ENCODE results near the gene PLXNA2. TPM values are rescaled to one million over a fixed set of nuclear protein-coding genes. Genes with fewer than 3 reads are reported as not detected.
A peak's percentile ranks its signal among the peaks of the same experiment; 100 is the strongest.

Gene PLXNA2
- total RNA-seq, 6 experiments from 2014 or later, result 20.9 to 29.9 (median 28.1) TPM

DNA sequence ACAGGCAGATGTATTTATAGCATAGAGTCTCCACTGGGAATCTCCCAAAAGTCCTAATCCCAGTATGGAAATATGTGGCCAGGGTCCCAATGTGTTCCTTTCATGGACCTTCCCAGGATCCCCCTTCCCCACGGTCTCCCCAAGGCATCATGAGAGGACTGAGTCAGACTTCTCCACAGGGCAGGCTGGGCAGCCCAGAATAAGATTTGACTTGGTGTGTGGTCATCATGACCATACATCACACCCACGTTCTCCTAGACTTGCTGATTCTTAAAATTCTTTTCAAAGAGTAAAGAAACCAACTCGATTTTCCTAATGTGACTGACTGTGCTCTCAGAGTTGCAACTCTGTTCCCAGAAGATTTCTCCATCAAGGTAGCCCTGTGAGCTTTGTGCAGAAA is 239.3 kb downstream of the PLXNA2 start:
- H3K9me3 Mint-ChIP-seq, result no peaks in the 10 kb centered on the region
- peaks cover 41% of the 10 kb centered on the region for H3K4me1 Mint-ChIP-seq (ENCODE audit: low read depth)
- TF ChIP-seq, protein P1, sequence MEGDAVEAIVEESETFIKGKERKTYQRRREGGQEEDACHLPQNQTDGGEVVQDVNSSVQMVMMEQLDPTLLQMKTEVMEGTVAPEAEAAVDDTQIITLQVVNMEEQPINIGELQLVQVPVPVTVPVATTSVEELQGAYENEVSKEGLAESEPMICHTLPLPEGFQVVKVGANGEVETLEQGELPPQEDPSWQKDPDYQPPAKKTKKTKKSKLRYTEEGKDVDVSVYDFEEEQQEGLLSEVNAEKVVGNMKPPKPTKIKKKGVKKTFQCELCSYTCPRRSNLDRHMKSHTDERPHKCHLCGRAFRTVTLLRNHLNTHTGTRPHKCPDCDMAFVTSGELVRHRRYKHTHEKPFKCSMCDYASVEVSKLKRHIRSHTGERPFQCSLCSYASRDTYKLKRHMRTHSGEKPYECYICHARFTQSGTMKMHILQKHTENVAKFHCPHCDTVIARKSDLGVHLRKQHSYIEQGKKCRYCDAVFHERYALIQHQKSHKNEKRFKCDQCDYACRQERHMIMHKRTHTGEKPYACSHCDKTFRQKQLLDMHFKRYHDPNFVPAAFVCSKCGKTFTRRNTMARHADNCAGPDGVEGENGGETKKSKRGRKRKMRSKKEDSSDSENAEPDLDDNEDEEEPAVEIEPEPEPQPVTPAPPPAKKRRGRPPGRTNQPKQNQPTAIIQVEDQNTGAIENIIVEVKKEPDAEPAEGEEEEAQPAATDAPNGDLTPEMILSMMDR (IDR thresholded peaks at IDR 0.05), result no peak
- no peak overlapping the region for H3K4me3 Mint-ChIP-seq
- peak; percentile 52 for DNase-seq
- H3K27ac Mint-ChIP-seq, result peak overlapping the region; percentile 17
- peaks cover 3% of the 10 kb centered on the region; the same call in 1 of the 2 replicates for H3K27me3 Mint-ChIP-seq (ENCODE audit: insufficient read depth)
- 0 out of 2 replicates have a peak, but pooled peaks cover 3% of the 10 kb centered on the region for H3K36me3 Mint-ChIP-seq (ENCODE audit: low read depth)

DNA sequence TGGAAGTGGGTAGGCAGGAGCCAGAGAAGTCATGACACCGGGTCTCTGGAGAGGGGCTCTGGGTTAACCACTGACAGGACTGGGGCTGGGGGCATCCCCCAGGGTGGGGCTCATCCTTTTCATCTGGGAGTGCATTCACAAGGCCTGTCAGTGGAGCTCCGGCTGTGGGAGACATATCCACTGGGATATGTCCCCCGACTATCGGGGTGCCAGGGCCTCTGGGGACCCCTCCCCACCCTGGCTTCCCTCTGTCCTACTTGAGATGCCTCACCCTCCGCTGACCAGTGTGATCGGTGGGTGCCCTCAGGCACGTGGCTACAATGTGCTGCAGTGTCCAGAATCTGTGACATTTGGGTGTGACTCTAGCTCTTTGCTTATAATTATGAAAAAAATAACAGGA is 240.9 kb downstream of the PLXNA2 start:
- DNase-seq, result no peak
- TF ChIP-seq, protein P1 (IDR thresholded peaks at IDR 0.05), result no peak
- Mint-ChIP-seq H3K27me3 (ENCODE audit: insufficient read depth) (peaks cover 3% of the 10 kb centered on the region; the same call in 1 of the 2 replicates), H3K36me3 (ENCODE audit: low read depth) (0 out of 2 replicates have a peak, but pooled peaks cover 3% of the 10 kb centered on the region), H3K9me3 (no peaks in the 10 kb centered on the region), H3K4me1 (ENCODE audit: low read depth) (peaks cover 31% of the 10 kb centered on the region), H3K4me3 (no peak overlapping the region), H3K27ac (no peak overlapping the region)

DNA sequence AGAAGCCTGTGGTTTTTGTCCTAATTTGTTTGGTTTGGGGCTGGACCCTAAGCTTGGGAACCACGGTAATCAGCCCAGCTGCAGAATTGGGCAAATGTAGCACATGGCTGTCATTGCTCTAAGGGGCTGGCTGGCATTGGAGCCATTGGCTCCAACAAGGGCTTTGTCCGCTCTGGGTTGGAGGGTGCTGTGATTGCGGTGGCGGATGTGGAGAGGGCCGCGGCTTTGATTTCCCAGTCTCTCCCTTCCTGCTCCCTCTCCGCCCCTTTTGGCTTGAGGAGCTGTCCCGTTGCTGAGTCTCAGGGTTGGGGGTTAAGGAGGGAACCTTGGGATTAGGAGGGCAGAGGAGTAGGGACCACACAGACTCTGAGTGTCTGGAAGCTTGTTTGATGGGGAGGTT is 241.5 kb downstream of the PLXNA2 start:
- H3K36me3 Mint-ChIP-seq (ENCODE audit: low read depth), result 0 out of 2 replicates have a peak, but pooled peaks cover 3% of the 10 kb centered on the region
- H3K4me1 Mint-ChIP-seq (ENCODE audit: low read depth), result peaks cover 25% of the 10 kb centered on the region
- peaks cover 3% of the 10 kb centered on the region; the same call in 1 of the 2 replicates for H3K27me3 Mint-ChIP-seq (ENCODE audit: insufficient read depth)
- TF ChIP-seq, protein P1 (IDR thresholded peaks at IDR 0.05), result no peak
- H3K4me3 Mint-ChIP-seq, result no peak overlapping the region
- no peak for DNase-seq
- no peak overlapping the region for H3K27ac Mint-ChIP-seq
- no peaks in the 10 kb centered on the region for H3K9me3 Mint-ChIP-seq

DNA sequence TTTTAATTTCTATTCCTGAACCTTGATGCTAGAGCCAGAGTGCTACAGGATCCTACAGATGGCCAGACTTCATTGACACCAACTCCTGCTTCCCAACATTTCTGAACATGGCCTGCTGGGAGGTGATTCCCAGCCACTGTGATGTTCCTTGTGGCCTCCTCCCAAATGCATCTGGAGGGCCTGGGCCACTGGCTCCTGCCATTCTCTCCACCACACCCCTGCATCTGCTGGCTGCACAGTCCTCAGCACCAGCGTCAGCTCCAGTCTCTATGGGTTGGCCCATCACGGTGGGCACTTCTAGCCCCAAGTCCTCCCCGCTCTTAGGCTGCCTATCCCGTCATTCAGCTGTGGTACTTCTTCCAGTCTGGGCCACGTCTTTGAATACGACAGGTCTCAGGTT is 242.1 kb downstream of the PLXNA2 start:
- H3K27me3 Mint-ChIP-seq (ENCODE audit: insufficient read depth), result peaks cover 3% of the 10 kb centered on the region; the same call in 1 of the 2 replicates
- H3K27ac Mint-ChIP-seq, result no peak overlapping the region
- H3K4me1 Mint-ChIP-seq (ENCODE audit: low read depth), result peaks cover 20% of the 10 kb centered on the region

DNA sequence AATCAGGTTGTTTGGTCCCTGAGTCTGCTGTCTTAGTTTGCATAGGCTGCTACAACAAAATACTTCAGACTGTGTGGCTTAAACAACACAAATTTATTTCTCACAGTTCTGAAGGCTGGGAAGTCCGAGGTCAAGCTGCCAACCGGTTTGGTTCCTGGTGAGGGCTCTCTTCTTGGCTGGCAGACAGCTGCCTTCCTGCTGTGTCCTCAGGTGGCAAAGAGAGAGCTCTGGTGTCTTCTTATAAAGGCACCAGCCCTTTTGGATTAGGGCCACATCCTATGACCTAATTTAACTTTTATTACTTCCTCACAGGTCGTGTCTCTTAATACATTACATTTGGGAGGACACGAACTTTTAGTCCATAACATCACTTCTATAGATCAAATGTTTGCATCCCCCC is 243.7 kb downstream of the PLXNA2 start:
- no peaks in the 10 kb centered on the region for H3K36me3 Mint-ChIP-seq (ENCODE audit: low read depth)
- peaks cover 10% of the 10 kb centered on the region for H3K4me1 Mint-ChIP-seq (ENCODE audit: low read depth)
- H3K4me3 Mint-ChIP-seq, result no peak overlapping the region
- H3K27me3 Mint-ChIP-seq (ENCODE audit: insufficient read depth), result peaks cover 3% of the 10 kb centered on the region; the same call in 1 of the 2 replicates
- H3K27ac Mint-ChIP-seq, result no peak overlapping the region
- no peaks in the 10 kb centered on the region for H3K9me3 Mint-ChIP-seq
- TF ChIP-seq, protein P1 (IDR thresholded peaks at IDR 0.05), result no peak
- DNase-seq, result no peak

More for the DNA sequence above, 242.1 kb downstream of the PLXNA2 start:
- TF ChIP-seq, protein P1 (IDR thresholded peaks at IDR 0.05), result no peak
- DNase-seq, result no peak
- no peaks in the 10 kb centered on the region for H3K9me3 Mint-ChIP-seq
- H3K4me3 Mint-ChIP-seq, result no peak overlapping the region
- H3K36me3 Mint-ChIP-seq (ENCODE audit: low read depth), result 0 out of 2 replicates have a peak, but pooled peaks cover 3% of the 10 kb centered on the region
